Stimulated activated CD4-positive, alpha-beta T cell treated with anti-CD3 and anti-CD28 coated beads, Interleukin-2, amount 100 ng/mL, for 48 hours (primary cell): ENCODE data around the gene TTC22.
A peak's percentile ranks its signal among the peaks of the same experiment; 100 is the strongest.

Source experiments
- DNase-seq, 2 donors: peaks; one replicate each; pipeline ENCODE4 v3.0.0-alpha.2; 2020

The TTC22 gene

GRCh38 chr1:54833121-54833520, 32.0 kb upstream of the TTC22 start:
- DNase-seq, result no peak

GRCh38 chr1:54826226-54826816, 25.2 kb upstream of the TTC22 start:
- DNase-seq, result no peak

GRCh38 chr1:54825696-54826095, 24.6 kb upstream of the TTC22 start:
- no peak for DNase-seq

GRCh38 chr1:54823670-54824069, 22.5 kb upstream of the TTC22 start:
- no peak for DNase-seq

- no peak for DNase-seq
Measured at GRCh38 chr1:54819733-54820132, 18.6 kb upstream of the TTC22 start.

GRCh38 chr1:54819195-54819536, 18.0 kb upstream of the TTC22 start:
- no peak for DNase-seq

GRCh38 chr1:54818461-54819194, 17.5 kb upstream of the TTC22 start:
- no peak for DNase-seq

GRCh38 chr1:54816951-54817350, 15.8 kb upstream of the TTC22 start:
- DNase-seq, result no peak

- no peak for DNase-seq
Measured at GRCh38 chr1:54816130-54816529, 15.0 kb upstream of the TTC22 start.

- no peak for DNase-seq
Measured at GRCh38 chr1:54815086-54815876, 14.2 kb upstream of the TTC22 start.

- no peak for DNase-seq
Measured at GRCh38 chr1:54814571-54814970, 13.4 kb upstream of the TTC22 start.

GRCh38 chr1:54814126-54814498, 13.0 kb upstream of the TTC22 start:
- no peak for DNase-seq

- DNase-seq, result no peak
Measured at GRCh38 chr1:54813485-54814125, 12.5 kb upstream of the TTC22 start.

GRCh38 chr1:54812801-54813484, 11.8 kb upstream of the TTC22 start:
- DNase-seq, result no peak

- DNase-seq, result no peak
Measured at GRCh38 chr1:54811739-54812655, 10.9 kb upstream of the TTC22 start.

GRCh38 chr1:54811066-54811465, 9.9 kb upstream of the TTC22 start:
- DNase-seq, result no peak

GRCh38 chr1:54810153-54810942, 9.2 kb upstream of the TTC22 start:
- DNase-seq, result peak; percentile 67 to 71

- no peak for DNase-seq
Measured at GRCh38 chr1:54809496-54810074, 8.5 kb upstream of the TTC22 start.

- no peak for DNase-seq
Measured at GRCh38 chr1:54808443-54809207, 7.5 kb upstream of the TTC22 start.

GRCh38 chr1:54807756-54808155, 6.6 kb upstream of the TTC22 start:
- no peak for DNase-seq
